ENCODE results near the gene NSRP1.
A peak's percentile ranks its signal among the peaks of the same experiment; 100 is the strongest.
"Not testable (repeated sequence)": the region's sequence is repeated elsewhere in the genome, so short reads cannot be mapped to it uniquely, and the experiment has no call there.

Gene NSRP1

GRCh38 chr17:30137158-30137557 lies 20.5 kb downstream of the NSRP1 start:
- no peak for TF ChIP-seq ZNF366 (tag by site-specific recombination; conservative IDR thresholded peaks at IDR 0.05)
- H3K9me3 ChIP-seq (ENCODE audit: control insufficient read depth, insufficient read depth, low read depth, low read length) = no peaks in the 10 kb centered on the region
- no peak overlapping the region for H3K27ac ChIP-seq (ENCODE audit: extremely low read depth, low read depth, low read length)
- POLR2A ChIA-PET = no interaction called here
- H3K4me1 ChIP-seq (ENCODE audit: control insufficient read depth, insufficient read depth, low read length) = no peaks in the 10 kb centered on the region
- CTCF ChIA-PET = interaction anchor here (0.5 to 0.8 kb wide), 3 partner anchors 12 to 25 kb away, joined by 3 to 8 read pairs (median 3); no protein-coding TSS in a partner anchor
- no peak overlapping the region for H3K4me3 ChIP-seq (ENCODE audit: low read depth, low read length)
- peaks cover 29 to 41% of the 10 kb centered on the region in 2 experiments for H3K36me3 ChIP-seq (ENCODE audit: control insufficient read depth in 2 of 2, insufficient read depth in 1 of 2, low read length in 2 of 2)

- CTCF ChIA-PET = interaction anchor here (1.3 kb wide), 1 partner anchor 43 kb away, joined by 4 read pairs; no protein-coding TSS in a partner anchor
- POLR2A ChIA-PET; H3K27ac ChIP-seq (ENCODE audit: extremely low read depth, low read depth, low read length); H3K4me3 ChIP-seq (ENCODE audit: low read depth, low read length); H3K4me1 ChIP-seq (ENCODE audit: control insufficient read depth, insufficient read depth, low read length); H3K9me3 ChIP-seq (ENCODE audit: control insufficient read depth, insufficient read depth, low read depth, low read length): not testable (repeated sequence)
- H3K36me3 ChIP-seq (ENCODE audit: control insufficient read depth in 2 of 2, insufficient read depth in 1 of 2, low read length in 2 of 2) = peaks cover 5 to 28% of the 10 kb centered on the region in 2 experiments
Observed at GRCh38 chr17:30147860-30148259, 31.2 kb downstream of the NSRP1 start.

GRCh38 chr17:30148376-30148775 lies 31.8 kb downstream of the NSRP1 start:
- H3K4me3 ChIP-seq (ENCODE audit: low read depth, low read length) = no peak overlapping the region
- H3K4me1 ChIP-seq (ENCODE audit: control insufficient read depth, insufficient read depth, low read length) = no peaks in the 10 kb centered on the region
- TF ChIP-seq ZBTB48 (tag by site-specific recombination; IDR thresholded peaks at IDR 0.05) = no peak
- no peaks in the 10 kb centered on the region for H3K9me3 ChIP-seq (ENCODE audit: control insufficient read depth, insufficient read depth, low read depth, low read length)
- CTCF ChIA-PET = interaction anchor here (1.1 kb wide), 1 partner anchor 130 kb away, joined by 3 read pairs; no protein-coding TSS in a partner anchor
- H3K36me3 ChIP-seq (ENCODE audit: control insufficient read depth in 2 of 2, insufficient read depth in 1 of 2, low read length in 2 of 2) = peaks cover 5 to 30% of the 10 kb centered on the region in 2 experiments
- POLR2A ChIA-PET = no interaction called here
- no peak overlapping the region for H3K27ac ChIP-seq (ENCODE audit: extremely low read depth, low read depth, low read length)

GRCh38 chr17:30151471-30151870 lies 34.9 kb downstream of the NSRP1 start:
- peaks cover 13 to 31% of the 10 kb centered on the region in 2 experiments for H3K36me3 ChIP-seq (ENCODE audit: control insufficient read depth in 2 of 2, insufficient read depth in 1 of 2, low read length in 2 of 2)
- H3K27ac ChIP-seq (ENCODE audit: extremely low read depth, low read depth, low read length) = no peak overlapping the region
- H3K4me3 ChIP-seq (ENCODE audit: low read depth, low read length) = no peak overlapping the region
- ChIA-PET CTCF (interaction anchor here (1.2 kb wide), 1 partner anchor 9 kb away, joined by 4 read pairs; no protein-coding TSS in a partner anchor), POLR2A (interaction anchor here (0.8 kb wide), 1 partner anchor 12 kb away, joined by 4 read pairs; no protein-coding TSS in a partner anchor)
- TF ChIP-seq PRDM1 (tag by site-specific recombination; IDR thresholded peaks at IDR 0.05) (peak; percentile 30; the same call in 1 of the 2 replicates), ZNF362 (tag by site-specific recombination; IDR thresholded peaks at IDR 0.05) (0 out of 2 replicates have a peak, but pooled peaks have one; percentile 26), ZNF626 (tag by site-specific recombination; IDR thresholded peaks at IDR 0.05) (no peak)
- no peaks in the 10 kb centered on the region for H3K9me3 ChIP-seq (ENCODE audit: control insufficient read depth, insufficient read depth, low read depth, low read length)
- H3K4me1 ChIP-seq (ENCODE audit: control insufficient read depth, insufficient read depth, low read length) = no peaks in the 10 kb centered on the region

- POLR2A ChIA-PET = no interaction called here
- CTCF ChIA-PET = no interaction called here
- Histone ChIP-seq H3K4me3 (ENCODE audit: low read depth, low read length) (no peak overlapping the region), H3K4me1 (ENCODE audit: control insufficient read depth, insufficient read depth, low read length) (no peaks in the 10 kb centered on the region), H3K27ac (ENCODE audit: extremely low read depth, low read depth, low read length) (no peak overlapping the region), H3K9me3 (ENCODE audit: control insufficient read depth, insufficient read depth, low read depth, low read length) (no peaks in the 10 kb centered on the region), H3K36me3 (ENCODE audit: control insufficient read depth in 2 of 2, insufficient read depth in 1 of 2, low read length in 2 of 2) (peaks cover 26 to 47% of the 10 kb centered on the region in 2 experiments)
- TF ChIP-seq ZNF449 (tag by site-specific recombination; IDR thresholded peaks at IDR 0.05) (no peak), SCRT1 (tag by site-specific recombination; IDR thresholded peaks at IDR 0.05; ENCODE audit: borderline replicate concordance) (peak; percentile 67), SCRT2 (tag by site-specific recombination; IDR thresholded peaks at IDR 0.05) (peak; percentile 58), ZBTB17 (tag by site-specific recombination; IDR thresholded peaks at IDR 0.05) (no peak), ZNF670 (tag by site-specific recombination; IDR thresholded peaks at IDR 0.05; ENCODE audit: low read depth) (no peak), SP3 (tag by site-specific recombination; IDR thresholded peaks at IDR 0.05) (no peak)
Observed at GRCh38 chr17:30153463-30153862, 36.8 kb downstream of the NSRP1 start.
